Measurements from ENCODE around the gene ZNF513. TPM values are rescaled to one million over a fixed set of nuclear protein-coding genes. Genes with fewer than 3 reads are reported as not detected.

ZNF513 gene
- total and polyA plus RNA-seq, 2 donors from 2014 or later = 18.8 to 23.6 TPM

DNA sequence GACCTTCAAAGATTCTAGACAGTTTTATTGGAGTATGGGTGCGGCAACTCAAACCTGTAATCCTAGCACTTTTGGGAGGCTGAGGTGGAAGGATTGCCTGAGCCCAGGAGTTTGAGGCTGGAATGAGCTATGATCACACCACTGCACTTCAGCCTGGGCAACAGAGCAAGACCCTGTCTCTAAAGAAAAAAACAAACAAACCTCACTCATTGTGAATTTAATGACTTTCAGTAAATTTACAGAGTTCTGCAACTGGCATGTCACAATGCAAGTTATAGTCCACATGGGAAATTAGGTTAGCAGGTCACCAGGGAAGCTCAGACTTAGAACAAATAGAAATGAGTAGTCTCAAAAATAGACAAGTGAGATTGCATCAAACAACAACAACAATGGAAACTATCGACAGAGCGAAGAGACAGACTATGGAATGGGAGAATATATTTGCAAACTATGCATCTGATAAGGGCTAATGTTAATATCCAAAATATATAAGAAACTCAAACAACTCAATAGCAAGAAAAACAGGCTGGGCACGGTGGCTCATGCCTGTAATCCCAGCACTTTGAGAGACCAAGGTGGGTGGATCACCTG, 41.2 kb upstream of the ZNF513 start:
- H3K27ac ChIP-seq (ENCODE audit: low read depth in 2 of 2, low read length in 2 of 2) = no peak overlapping the region
- DNase-seq (no peak), FAIRE-seq (no peak)
- H3K9me3 ChIP-seq (ENCODE audit: control insufficient read depth in 2 of 3, insufficient read depth in 1 of 3, low read length in 3 of 3) = no peaks in the 10 kb centered on the region
- H3K27me3 ChIP-seq (ENCODE audit: control insufficient read depth, insufficient read depth, low read length) = no peaks in the 10 kb centered on the region
- TF ChIP-seq, protein P1, sequence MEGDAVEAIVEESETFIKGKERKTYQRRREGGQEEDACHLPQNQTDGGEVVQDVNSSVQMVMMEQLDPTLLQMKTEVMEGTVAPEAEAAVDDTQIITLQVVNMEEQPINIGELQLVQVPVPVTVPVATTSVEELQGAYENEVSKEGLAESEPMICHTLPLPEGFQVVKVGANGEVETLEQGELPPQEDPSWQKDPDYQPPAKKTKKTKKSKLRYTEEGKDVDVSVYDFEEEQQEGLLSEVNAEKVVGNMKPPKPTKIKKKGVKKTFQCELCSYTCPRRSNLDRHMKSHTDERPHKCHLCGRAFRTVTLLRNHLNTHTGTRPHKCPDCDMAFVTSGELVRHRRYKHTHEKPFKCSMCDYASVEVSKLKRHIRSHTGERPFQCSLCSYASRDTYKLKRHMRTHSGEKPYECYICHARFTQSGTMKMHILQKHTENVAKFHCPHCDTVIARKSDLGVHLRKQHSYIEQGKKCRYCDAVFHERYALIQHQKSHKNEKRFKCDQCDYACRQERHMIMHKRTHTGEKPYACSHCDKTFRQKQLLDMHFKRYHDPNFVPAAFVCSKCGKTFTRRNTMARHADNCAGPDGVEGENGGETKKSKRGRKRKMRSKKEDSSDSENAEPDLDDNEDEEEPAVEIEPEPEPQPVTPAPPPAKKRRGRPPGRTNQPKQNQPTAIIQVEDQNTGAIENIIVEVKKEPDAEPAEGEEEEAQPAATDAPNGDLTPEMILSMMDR (IDR thresholded peaks at IDR 0.05; ENCODE audit: borderline replicate concordance, extremely low read depth, insufficient read depth) = no peak
- no peaks in the 10 kb centered on the region for H3K4me1 ChIP-seq (ENCODE audit: control insufficient read depth in 2 of 3, insufficient read depth in 2 of 3, low read depth in 1 of 3, low read length in 3 of 3)
- H3K4me3 ChIP-seq (ENCODE audit: low read length in 3 of 3) = no peak overlapping the region
- no peak overlapping the region for H3K9ac ChIP-seq (ENCODE audit: low read length in 3 of 3)
- intact Hi-C loops (cut with DNase I) = no loop called here
- no peaks in the 10 kb centered on the region for H3K36me3 ChIP-seq (ENCODE audit: control insufficient read depth in 2 of 3, insufficient read depth in 3 of 3, low read length in 3 of 3)

DNA sequence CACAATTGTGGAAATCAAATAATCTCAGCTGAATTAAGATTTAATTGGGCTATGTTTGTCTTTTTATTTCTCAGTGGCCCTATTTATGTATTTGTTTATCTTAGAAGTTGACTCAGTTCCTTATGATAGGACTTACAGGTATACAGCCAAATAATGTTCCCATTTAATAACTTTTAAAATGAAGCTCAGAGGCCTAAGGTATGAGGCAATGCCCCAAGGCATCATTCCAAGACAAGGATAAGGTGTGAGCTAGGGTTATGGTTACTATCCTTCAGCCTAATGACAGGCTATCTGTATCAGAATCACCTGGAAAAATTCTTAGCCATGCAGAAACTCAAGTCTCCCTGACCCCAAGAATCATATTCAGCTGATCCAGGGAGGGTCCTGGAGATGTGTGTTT, 40.5 kb upstream of the ZNF513 start:
- H3K27ac ChIP-seq (ENCODE audit: low read depth in 2 of 2, low read length in 2 of 2) = no peak overlapping the region
- H3K27me3 ChIP-seq (ENCODE audit: control insufficient read depth, insufficient read depth, low read length) = no peaks in the 10 kb centered on the region
- intact Hi-C loops (cut with DNase I) = no loop called here
- TF ChIP-seq, protein P1 (IDR thresholded peaks at IDR 0.05; ENCODE audit: borderline replicate concordance, extremely low read depth, insufficient read depth) = no peak
- no peaks in the 10 kb centered on the region for H3K4me1 ChIP-seq (ENCODE audit: control insufficient read depth in 2 of 3, insufficient read depth in 2 of 3, low read depth in 1 of 3, low read length in 3 of 3)
- no peaks in the 10 kb centered on the region for H3K36me3 ChIP-seq (ENCODE audit: control insufficient read depth in 2 of 3, insufficient read depth in 3 of 3, low read length in 3 of 3)
- FAIRE-seq (no peak), DNase-seq (no peak)
- no peak overlapping the region for H3K4me3 ChIP-seq (ENCODE audit: low read length in 3 of 3)
- H3K9me3 ChIP-seq (ENCODE audit: control insufficient read depth in 2 of 3, insufficient read depth in 1 of 3, low read length in 3 of 3) = no peaks in the 10 kb centered on the region
- no peak overlapping the region for H3K9ac ChIP-seq (ENCODE audit: low read length in 3 of 3)

DNA sequence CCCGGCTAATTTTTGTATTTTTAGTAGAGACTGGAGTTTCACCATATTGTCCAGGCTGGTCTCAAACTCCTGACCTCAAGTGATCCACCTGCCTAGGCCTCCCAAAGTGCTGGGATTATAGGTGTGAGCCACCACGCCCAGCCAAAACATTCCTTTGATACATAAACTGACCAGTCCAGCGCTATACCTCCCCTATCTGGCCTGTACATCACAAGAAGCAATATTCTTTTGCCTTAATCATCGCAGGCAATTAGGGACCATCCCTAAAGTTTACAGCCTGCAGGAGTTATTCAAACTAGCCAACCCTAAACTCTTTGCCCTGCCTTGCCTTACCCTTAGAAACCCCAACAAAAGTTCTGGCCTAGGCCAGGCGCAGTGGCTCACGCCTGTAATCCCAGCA, 35.6 kb upstream of the ZNF513 start:
- TF ChIP-seq, protein P1 (IDR thresholded peaks at IDR 0.05; ENCODE audit: borderline replicate concordance, extremely low read depth, insufficient read depth) = no peak
- intact Hi-C loops (cut with DNase I) = no loop called here
- no peak for FAIRE-seq
- no peak overlapping the region for H3K4me3 ChIP-seq (ENCODE audit: low read length in 3 of 3)
- no peak overlapping the region for H3K9ac ChIP-seq (ENCODE audit: low read length in 3 of 3)
- H3K4me1 ChIP-seq (ENCODE audit: control insufficient read depth in 2 of 3, insufficient read depth in 2 of 3, low read depth in 1 of 3, low read length in 3 of 3) = no peaks in the 10 kb centered on the region
- H3K27me3 ChIP-seq (ENCODE audit: control insufficient read depth, insufficient read depth, low read length) = no peaks in the 10 kb centered on the region
- H3K36me3 ChIP-seq (ENCODE audit: control insufficient read depth in 2 of 3, insufficient read depth in 3 of 3, low read length in 3 of 3) = no peaks in the 10 kb centered on the region
- no peaks in the 10 kb centered on the region for H3K9me3 ChIP-seq (ENCODE audit: control insufficient read depth in 2 of 3, insufficient read depth in 1 of 3, low read length in 3 of 3)
- H3K27ac ChIP-seq (ENCODE audit: low read depth in 2 of 2, low read length in 2 of 2) = no peak overlapping the region
- no peak for DNase-seq

All from kidney (tissue), 14 donors.